HG03045 (cell line): ENCODE measurements around the gene BTG1.
"Not testable (repeated sequence)": the region's sequence is repeated elsewhere in the genome, so short reads cannot be mapped to it uniquely, and the experiment has no call there.

Experiments
- ATAC-seq: cut with Tn5 transposase; IDR thresholded peaks from one replicate; pipeline ENCODE4 v1.9.1; 2021; ENCODE audit warnings: mild to moderate bottlenecking, moderate library complexity; ENCODE audit not compliant: unreplicated experiment

BTG1 gene

DNA sequence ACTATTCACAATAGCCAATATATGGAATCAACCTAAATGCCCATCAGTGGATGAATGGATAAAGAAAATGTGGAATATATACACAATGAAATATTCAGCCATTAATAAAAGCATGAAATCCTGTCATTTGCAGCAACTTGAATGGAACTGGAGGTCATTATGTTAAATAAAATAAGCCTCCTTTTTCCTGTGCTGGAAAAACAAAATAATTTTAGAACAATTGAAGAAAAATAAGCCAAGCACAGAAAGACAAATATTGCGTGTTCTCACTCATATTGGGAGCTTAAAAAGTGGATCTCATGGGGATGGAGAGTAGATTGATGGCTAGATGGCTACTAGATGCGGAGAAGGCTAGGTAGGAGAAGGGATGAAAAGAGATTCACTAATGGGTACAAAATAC is 6.3 kb upstream of the BTG1 start:
- ATAC-seq, result no peak

DNA sequence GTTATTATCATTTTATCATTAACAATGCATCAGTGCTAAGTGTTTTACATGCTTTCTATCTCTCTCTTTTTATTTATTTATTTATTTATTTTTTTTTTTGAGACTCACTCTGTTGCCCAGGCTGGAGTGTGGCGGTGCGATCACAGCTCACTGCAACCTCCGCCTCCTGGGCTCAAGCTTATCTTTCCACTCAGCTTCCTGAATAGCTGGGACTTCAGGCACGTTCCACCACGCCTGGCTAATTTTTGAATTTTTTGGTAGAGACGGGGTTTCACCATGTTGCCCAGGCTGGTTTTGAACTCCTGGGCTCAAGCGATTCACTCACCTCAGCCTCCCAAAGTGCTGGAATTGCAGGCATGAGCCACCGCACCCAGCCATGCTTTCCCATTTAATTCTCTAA is 3.9 kb upstream of the BTG1 start:
- ATAC-seq, result no peak

DNA sequence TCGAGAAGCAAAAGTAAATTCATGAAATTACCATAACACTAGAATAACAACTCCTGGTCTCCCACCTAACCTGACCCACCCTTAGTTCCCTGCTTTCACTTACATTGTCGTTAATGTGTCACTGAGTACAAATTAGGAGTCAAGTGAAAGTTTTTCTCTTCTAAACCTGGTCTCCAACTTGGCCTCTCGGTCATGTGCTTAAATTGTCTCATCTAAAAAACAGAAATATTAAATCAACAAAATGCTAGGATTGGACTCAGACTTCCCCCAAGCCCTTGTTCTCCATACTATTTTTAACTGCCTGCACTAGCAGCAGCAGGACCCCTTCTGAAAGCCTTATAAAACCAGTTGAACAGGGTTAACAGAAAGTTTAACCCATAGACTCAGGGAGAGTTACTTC is 1.8 kb upstream of the BTG1 start:
- no peak for ATAC-seq

DNA sequence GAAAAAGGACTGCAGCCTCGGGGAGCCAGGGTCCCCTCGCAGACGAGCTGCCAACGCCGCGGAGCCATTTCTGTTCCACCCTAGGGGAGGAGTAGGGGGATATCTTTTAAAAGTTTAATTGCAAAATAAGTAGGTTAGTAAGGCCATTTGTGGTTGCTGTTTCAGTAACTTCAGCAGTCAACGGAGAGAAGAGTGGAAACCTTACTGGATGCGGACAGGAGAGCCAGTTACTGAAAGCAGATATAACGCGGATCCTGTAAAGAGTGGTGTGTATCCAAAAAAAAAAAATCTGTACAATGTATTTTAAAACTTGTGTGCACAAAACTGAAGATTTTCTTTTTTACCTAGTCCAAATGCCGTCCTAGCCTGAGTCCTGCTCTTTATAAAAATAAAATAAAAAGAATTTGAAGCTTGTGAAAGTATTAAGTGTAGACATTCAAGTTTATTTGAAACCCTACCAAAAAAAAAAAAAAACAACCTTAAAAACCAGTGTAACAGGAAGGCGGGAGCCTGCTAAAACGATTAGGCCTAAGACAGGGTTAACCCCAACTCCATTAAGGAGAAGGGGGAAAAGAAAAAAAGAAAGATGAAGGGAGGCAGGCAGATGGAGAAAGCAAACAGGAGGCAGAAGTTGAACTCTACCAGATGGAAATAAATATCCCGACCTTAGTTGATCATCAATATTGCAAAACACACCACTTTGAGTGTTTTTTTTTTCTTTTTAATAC is 1.0 kb upstream of the BTG1 start:
- no peak for ATAC-seq

DNA sequence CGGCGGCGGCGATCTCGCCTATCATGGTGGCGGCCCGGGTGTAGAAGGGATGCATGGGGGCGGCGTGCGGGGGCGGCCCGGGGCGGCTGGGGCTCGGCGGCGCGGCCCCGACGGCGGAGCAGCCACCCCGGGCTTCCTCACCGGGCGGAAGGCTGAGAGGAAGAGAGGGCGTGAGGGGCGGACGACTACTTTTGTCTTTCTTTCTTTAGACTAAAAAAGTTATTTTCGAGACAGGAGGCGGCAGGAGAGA is 240 bp downstream of the BTG1 start:
- peak; percentile 8 for ATAC-seq

GRCh38 chr12:92144631-92145480 is 790 bp downstream of the BTG1 start:
- ATAC-seq, result peak; percentile 9

GRCh38 chr12:92143686-92144630 is 1.7 kb downstream of the BTG1 start:
- peak; percentile 22 for ATAC-seq

DNA sequence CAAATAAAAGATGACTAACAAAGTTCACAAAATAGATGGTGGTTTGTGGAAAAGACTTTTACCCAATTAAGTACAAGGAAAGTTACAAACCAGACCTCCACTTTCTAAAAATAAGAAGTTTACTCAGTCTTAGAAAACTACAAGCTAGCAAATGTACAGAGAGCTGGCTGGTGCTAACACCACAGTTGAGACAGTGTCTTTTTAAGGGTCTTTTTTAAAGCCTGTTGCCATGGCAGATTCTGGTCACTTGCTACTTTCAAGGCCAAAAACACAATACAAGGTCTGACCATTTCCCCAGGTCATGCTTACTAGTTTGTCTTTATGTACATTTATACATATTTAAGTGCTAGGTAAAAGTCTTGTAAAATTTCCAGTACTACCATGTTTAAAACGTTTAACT is 2.4 kb downstream of the BTG1 start:
- ATAC-seq, result no peak

DNA sequence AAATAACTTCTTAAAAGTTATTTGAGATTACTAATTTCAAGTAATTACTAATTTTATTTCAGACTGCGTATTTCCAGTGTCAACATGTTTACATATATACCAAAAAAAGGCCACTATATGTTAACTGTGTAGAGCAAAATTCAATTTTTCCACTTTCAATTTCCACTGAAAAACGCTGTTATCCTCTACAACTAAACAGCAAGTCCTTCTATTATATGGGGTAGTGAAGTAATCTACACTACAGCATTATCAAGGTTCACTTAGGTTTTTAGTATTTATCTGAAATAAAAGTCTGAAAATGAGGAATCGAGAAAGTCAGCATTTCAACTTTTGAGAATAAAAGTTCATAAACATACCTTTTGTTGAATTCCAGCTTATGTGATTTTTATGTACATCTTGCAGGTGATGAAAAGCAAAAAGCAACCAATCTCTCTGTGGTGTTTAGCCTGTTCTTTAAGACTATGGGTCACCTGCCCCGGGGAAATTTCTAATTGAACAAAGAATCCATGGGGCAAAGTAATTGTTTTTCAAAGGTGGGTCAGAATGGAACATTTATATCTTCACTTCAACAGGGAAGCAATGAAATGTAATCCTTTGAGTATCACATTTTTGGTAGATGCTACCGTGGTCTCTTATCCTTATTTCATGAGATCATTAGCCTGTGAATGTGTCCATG is 3.3 kb downstream of the BTG1 start:
- no peak for ATAC-seq

GRCh38 chr12:92141591-92142121 is 4.0 kb downstream of the BTG1 start:
- no peak for ATAC-seq

- no peak for ATAC-seq
Observed at GRCh38 chr12:92140896-92141536, 4.6 kb downstream of the BTG1 start.

DNA sequence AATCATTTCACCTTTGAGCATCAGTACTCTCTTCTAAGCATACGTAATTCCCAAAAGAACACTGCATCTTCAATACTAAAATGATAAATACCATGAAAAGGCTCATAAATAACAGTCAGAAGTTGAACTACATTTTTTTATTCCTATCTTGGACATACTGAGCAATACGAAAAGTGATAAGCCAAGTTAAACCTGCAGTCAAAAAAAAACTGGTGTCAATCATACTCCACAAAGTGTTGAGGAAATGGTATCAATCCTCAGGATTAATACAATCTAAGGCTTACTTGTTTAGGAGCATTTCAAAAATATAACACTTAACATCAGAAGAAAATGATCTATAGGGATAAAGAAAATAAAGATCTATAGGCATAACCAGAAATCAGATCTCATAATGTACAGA is 5.5 kb downstream of the BTG1 start:
- ATAC-seq, result no peak

DNA sequence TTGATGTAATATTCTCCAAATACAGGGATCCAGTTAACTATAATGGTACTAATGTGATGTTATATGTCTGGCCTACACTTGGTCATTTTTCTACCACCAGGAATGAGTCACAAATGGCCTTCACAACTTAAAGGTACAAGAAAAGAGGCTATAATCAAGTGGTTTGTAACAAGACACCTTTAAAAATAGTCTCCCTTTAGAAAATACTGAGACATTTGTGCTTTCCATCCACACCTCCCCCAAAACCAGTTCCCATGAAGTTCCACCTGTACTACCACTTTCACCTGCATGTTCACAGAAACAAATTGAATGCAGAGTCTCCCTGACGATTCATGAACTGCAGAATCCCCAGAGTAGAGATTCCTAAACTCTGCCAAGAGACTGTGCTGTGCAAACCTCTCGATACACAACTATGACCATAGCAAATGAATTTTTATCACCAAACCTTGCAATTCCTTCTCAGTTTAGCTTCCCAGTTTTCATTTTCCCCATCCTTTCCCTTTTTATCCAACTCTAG is 6.0 kb downstream of the BTG1 start:
- ATAC-seq, result no peak

- ATAC-seq, result no peak
Observed at GRCh38 chr12:92138626-92139025, 7.0 kb downstream of the BTG1 start.

DNA sequence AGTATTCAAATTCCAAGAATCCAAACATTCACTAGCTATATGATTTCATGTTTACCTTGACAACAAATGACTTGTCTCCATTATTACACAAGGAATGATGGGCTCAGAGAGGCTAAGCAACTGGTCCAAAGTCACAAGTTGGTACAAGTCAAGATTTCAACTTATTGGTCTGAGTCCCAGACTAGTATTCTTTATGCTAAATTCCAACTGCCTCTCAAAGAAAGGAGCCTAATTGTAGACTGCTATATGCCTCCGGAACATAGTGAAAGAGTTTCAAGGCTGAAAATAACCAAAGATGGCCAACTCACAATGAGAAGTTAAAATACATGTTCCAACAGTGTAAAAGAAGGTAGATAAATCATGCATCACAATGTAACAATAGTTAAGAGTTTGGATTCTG is 7.5 kb downstream of the BTG1 start:
- no peak for ATAC-seq

GRCh38 chr12:92136965-92137721 is 8.5 kb downstream of the BTG1 start:
- ATAC-seq, result no peak

DNA sequence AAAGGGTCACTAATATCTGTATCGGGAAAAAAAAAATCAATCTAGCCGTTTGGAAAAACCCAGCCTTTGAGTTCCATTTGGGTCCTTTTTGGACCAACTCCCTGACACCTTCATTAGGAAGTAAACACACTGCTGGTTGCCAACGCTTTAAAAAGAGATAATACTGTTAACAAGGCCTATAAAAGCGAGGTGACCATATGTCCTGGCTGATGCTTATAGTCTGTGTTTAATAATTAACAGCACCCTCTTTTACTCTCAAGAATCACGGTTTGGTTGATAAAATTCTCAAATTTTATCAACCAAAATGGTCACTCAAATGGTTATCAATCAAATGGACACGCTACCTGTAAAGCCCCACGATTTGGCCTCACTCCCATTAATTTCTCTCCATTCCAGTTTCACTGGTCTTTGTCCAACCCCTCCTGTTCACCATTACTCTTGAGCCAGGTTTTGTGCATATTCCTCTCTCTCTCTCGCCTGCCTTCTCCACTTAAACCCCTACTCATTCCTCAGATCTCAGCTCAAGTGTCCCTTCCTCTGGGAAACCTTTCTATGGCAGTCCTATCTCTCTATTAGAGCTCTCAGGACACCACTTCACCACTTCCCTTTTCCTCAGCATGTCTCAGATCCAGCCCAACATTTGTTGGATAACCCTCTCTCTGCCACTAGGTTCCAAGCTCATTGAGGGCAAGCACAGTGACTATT is 9.5 kb downstream of the BTG1 start:
- no peak for ATAC-seq

DNA sequence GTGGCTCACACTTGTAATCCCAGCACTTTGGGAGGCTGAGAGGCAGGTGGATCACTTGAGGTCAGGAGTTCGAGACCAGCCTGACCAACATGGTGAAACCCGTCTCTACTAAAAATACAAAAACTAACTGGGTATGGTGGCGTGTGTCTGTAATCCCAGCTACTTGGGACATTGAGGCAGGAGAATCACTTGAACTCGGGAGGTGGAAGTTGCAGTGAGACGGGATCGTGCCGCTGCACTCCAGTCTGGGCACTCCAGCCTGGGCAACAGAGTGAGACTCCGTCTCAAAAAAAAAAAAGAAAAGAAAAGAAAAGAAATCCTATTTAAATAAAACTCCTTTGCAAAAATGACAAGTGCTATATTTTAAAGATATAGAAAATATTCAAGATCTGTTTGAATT is 10.1 kb downstream of the BTG1 start:
- ATAC-seq, result not testable (repeated sequence)
